DND-41 (cell line): Measurements from ENCODE around the gene COL19A1.
A peak's percentile ranks its signal among the peaks of the same experiment; 100 is the strongest.

Experiments used
- ATAC-seq: fragments of 200-7000 bp; cut with Tn5 transposase; 3 replicates; pipeline ENCODE4 v1.9.1; 2021; ENCODE audit warnings: low read depth; ENCODE audit not compliant: insufficient read depth
- DNase-seq: peaks from one replicate; pipeline ENCODE4 v3.0.0-alpha.2; 2020
- H2AFZ ChIP-seq: 2 replicates; pipeline ENCODE4 v1.6.0; 2012; ENCODE audit warnings: low read depth, low read length
- H3K27ac ChIP-seq: 2 replicates; pipeline ENCODE4 v1.5.1; 2012; ENCODE audit warnings: low read length, inconsistent platforms
- H3K27me3 ChIP-seq: fragments of 200-600 bp; sonication (generic); 2 replicates; pipeline ENCODE4 v1.6.0; 2012; ENCODE audit warnings: low read length, mild to moderate bottlenecking, inconsistent platforms; ENCODE audit not compliant: insufficient read depth, poor library complexity
- H3K36me3 ChIP-seq: 2 replicates; pipeline ENCODE4 v1.5.1; 2012; ENCODE audit warnings: low read length, inconsistent platforms; ENCODE audit not compliant: insufficient read depth
- H3K4me1 ChIP-seq: 2 replicates; pipeline ENCODE4 v1.5.1; 2012; ENCODE audit warnings: mild to moderate bottlenecking, low read length; ENCODE audit not compliant: insufficient read depth
- H3K4me2 ChIP-seq: 2 replicates; pipeline ENCODE4 v1.6.0; 2012; ENCODE audit warnings: mild to moderate bottlenecking, moderate library complexity, low read length, inconsistent platforms; ENCODE audit not compliant: insufficient read depth
- H3K4me3 ChIP-seq, 2 experiments: fragments of 200-600 bp in 1 of 2; shearing (Covaris generic) in 1 of 2; 2 replicates each; pipeline ENCODE4 v1.5.1; 2012 to 2016; ENCODE audit warnings: inconsistent platforms in 2 of 2, low read length in 2 of 2, mild to moderate bottlenecking in 2 of 2, low read depth in 1 of 2, moderate library complexity in 1 of 2
- H3K79me2 ChIP-seq: 2 replicates; pipeline ENCODE4 v1.6.0; 2012; ENCODE audit warnings: low read length, inconsistent platforms; ENCODE audit not compliant: insufficient read depth
- H3K9ac ChIP-seq: 2 replicates; pipeline ENCODE4 v1.6.0; 2012; ENCODE audit warnings: low read depth, mild to moderate bottlenecking, inconsistent platforms, low read length, moderate library complexity
- H3K9me3 ChIP-seq: 2 replicates; pipeline ENCODE4 v1.5.1; 2012; ENCODE audit warnings: low read length, moderate library complexity, mild to moderate bottlenecking, inconsistent platforms; ENCODE audit not compliant: insufficient read depth, severe bottlenecking
- H4K20me1 ChIP-seq: 2 replicates; pipeline ENCODE4 v1.6.0; 2012; ENCODE audit warnings: low read length; ENCODE audit not compliant: insufficient read depth
- CTCF ChIP-seq: IDR thresholded peaks from 2 replicates; pipeline ENCODE4 v1.5.1; 2012; ENCODE audit warnings: borderline replicate concordance, low read length, moderate library complexity, mild to moderate bottlenecking; ENCODE audit not compliant: poor library complexity, severe bottlenecking; ENCODE audit errors: extremely low read depth
- EZH2 ChIP-seq: IDR thresholded peaks from 3 replicates; pipeline ENCODE4 v1.6.1; 2012; ENCODE audit warnings: borderline replicate concordance, low read depth, mild to moderate bottlenecking, moderate library complexity, low read length, inconsistent platforms; ENCODE audit not compliant: severe bottlenecking

COL19A1 gene

DNA sequence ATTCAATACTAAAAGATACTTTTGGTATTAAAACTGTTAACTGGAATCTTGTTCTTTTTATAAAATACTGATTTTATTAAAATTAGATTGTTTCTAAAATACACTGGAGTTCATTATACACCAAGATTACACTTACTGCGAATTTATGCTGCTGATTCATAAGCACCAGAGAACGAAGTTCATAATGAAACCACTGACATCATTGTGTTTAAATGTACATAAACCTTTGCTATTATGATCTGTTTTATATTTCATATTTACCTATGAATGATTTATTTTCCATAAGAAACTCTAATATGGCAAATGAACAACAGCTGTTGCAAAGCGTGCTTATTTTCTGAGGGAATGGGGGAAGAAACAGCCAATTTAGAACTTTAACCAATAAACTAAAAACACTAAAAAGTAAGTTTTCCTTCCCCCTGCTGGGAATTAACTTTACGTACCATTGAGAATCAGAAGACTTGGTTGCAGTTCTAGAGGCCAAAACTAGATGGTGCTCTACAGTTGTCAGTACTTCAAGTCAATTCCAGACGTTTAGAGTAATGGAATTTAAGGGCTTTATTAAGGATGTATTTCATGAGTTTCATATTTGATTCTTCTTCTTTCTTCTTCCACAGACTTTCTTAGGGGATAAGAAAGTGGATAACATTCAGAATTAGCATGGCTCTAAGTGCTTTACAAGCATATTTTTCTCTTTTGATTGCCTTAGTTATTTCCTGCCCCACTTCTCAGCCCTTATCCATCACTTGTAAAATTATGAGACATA is 30.8 kb upstream of the COL19A1 start:
- Histone ChIP-seq H3K4me1 (no peaks in the 10 kb centered on the region), H4K20me1 (no peaks in the 10 kb centered on the region), H3K4me3 (no peak overlapping the region), H3K36me3 (no peaks in the 10 kb centered on the region), H3K9ac (no peak overlapping the region), H3K27ac (no peak overlapping the region), H2AFZ (no peak overlapping the region), H3K79me2 (no peaks in the 10 kb centered on the region), H3K9me3 (no peaks in the 10 kb centered on the region), H3K27me3 (no peaks in the 10 kb centered on the region), H3K4me2 (no peak overlapping the region)
- peak; percentile 62; the same call in 2 of the 3 replicates for ATAC-seq
- peak; percentile 4 for DNase-seq
- TF ChIP-seq EZH2 (no peak), CTCF (peak; percentile 79)

DNA sequence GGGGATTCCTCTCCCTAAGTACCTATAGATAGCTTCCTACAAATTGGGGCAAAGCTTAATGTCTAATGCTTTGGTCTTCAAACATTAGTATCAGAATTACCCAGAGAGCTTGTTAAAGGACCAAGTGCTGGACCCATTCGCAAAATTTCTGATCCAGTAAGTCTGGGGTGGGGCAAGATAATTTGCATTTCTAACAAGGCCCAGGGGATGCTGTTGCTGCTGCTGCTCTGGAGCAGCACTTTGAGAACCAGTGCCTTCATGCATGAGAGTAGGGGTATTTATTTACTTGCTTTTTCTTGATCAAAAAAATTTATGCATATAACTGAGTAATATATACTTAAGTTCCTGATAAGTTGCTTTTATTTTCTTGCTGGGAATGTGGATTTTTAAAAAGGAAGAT is 24.5 kb upstream of the COL19A1 start:
- ATAC-seq = no peak

DNA sequence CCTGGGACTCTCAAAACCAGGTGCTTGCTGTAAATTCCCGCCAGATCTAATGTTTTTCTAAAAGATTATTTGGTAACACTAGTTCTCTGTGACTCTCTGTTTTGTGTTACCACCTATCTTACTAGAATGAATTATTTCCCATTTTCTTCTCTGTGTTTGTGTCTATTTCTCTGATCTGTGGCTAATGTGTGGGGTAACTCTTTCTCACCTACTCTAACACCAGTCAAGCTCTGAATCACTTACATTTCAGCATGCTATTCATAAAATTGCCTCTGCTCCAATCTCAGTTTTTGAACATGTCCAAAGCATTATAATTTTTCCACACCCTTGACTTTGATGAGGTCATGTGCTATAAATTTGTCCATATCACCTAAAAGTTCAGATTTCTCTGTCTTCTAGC is 23.2 kb upstream of the COL19A1 start:
- H3K9ac ChIP-seq = no peak overlapping the region
- no peak overlapping the region for H3K27ac ChIP-seq
- DNase-seq (no peak), ATAC-seq (no peak)
- H4K20me1 ChIP-seq = no peaks in the 10 kb centered on the region
- no peaks in the 10 kb centered on the region for H3K36me3 ChIP-seq
- TF ChIP-seq CTCF (no peak), EZH2 (no peak)
- no peak overlapping the region for H3K4me2 ChIP-seq
- H2AFZ ChIP-seq = no peak overlapping the region
- H3K27me3 ChIP-seq = no peaks in the 10 kb centered on the region
- H3K4me3 ChIP-seq = no peak overlapping the region
- no peaks in the 10 kb centered on the region for H3K4me1 ChIP-seq
- H3K79me2 ChIP-seq = no peaks in the 10 kb centered on the region
- H3K9me3 ChIP-seq = no peaks in the 10 kb centered on the region

More for the DNA sequence above, 24.5 kb upstream of the COL19A1 start:
- H3K36me3 ChIP-seq = no peaks in the 10 kb centered on the region
- no peak overlapping the region for H3K9ac ChIP-seq
- no peak for TF ChIP-seq EZH2
- no peak overlapping the region for H3K4me3 ChIP-seq
- H4K20me1 ChIP-seq = no peaks in the 10 kb centered on the region
- no peaks in the 10 kb centered on the region for H3K9me3 ChIP-seq
- H2AFZ ChIP-seq = no peak overlapping the region
- H3K79me2 ChIP-seq = no peaks in the 10 kb centered on the region
- H3K4me2 ChIP-seq = no peak overlapping the region
- H3K27me3 ChIP-seq = no peaks in the 10 kb centered on the region
- no peak for DNase-seq
- H3K4me1 ChIP-seq = no peaks in the 10 kb centered on the region
- no peak overlapping the region for H3K27ac ChIP-seq

DNA sequence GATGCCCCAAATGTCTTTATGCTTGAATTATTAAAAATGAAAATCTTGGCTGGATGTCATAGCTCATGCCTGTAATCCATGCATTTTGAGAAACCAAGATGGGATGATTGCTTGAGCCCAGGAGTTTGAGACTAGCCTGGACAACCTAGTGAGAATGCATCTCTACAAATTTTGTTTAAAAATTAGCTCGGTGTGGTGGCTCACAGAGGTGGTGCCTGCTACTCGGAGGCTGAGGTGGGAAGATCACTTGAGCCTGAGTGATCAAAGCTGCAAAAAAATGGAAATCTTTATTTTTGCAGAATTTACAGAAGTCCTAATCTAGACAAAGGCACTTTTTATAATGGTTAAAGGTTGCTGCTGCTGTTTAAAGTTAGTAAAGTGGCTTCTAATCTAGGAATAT is 20.0 kb upstream of the COL19A1 start:
- H3K27ac ChIP-seq = no peak overlapping the region
- TF ChIP-seq CTCF (no peak), EZH2 (no peak)
- no peak overlapping the region for H2AFZ ChIP-seq
- no peak for DNase-seq
- no peak overlapping the region for H3K9ac ChIP-seq
- H3K4me3 ChIP-seq = no peak overlapping the region
- H3K4me1 ChIP-seq = no peaks in the 10 kb centered on the region
- no peaks in the 10 kb centered on the region for H4K20me1 ChIP-seq
- H3K27me3 ChIP-seq = no peaks in the 10 kb centered on the region
- H3K9me3 ChIP-seq = no peaks in the 10 kb centered on the region
- no peaks in the 10 kb centered on the region for H3K36me3 ChIP-seq
- no peaks in the 10 kb centered on the region for H3K79me2 ChIP-seq
- no peak for ATAC-seq
- no peak overlapping the region for H3K4me2 ChIP-seq
